KG1 (cell line): ENCODE measurements around the gene PRKCG.

Source experiments
- DNase-seq: peaks from one replicate; lab custom pipeline; 2025; lab: John Stamatoyannopoulos, UW

PRKCG gene

DNA sequence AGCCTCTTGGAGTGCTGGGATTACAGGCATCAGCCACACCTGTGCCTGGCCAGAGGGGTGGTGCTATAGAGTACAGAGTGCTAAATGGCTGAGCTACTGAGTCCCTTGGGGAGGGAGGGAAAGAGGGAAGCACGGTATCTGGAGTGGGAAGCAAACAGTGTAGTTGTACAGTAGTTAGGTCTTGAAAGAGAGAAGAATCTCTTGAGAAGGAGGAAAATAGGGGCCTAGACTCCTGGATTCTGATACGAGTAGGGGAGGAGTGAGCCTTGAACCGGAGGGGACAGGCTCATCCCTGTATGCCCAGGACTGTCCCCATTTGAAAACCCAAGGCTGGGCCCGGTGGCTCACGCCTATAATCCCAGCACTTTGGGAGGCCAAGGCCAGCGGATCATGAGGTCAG is 9.2 kb upstream of the PRKCG start:
- DNase-seq, result no peak

- DNase-seq, result no peak
Observed at GRCh38 chr19:53873773-53874605, 8.0 kb upstream of the PRKCG start.

- no peak for DNase-seq
Observed at GRCh38 chr19:53874606-53874990, 7.4 kb upstream of the PRKCG start.

DNA sequence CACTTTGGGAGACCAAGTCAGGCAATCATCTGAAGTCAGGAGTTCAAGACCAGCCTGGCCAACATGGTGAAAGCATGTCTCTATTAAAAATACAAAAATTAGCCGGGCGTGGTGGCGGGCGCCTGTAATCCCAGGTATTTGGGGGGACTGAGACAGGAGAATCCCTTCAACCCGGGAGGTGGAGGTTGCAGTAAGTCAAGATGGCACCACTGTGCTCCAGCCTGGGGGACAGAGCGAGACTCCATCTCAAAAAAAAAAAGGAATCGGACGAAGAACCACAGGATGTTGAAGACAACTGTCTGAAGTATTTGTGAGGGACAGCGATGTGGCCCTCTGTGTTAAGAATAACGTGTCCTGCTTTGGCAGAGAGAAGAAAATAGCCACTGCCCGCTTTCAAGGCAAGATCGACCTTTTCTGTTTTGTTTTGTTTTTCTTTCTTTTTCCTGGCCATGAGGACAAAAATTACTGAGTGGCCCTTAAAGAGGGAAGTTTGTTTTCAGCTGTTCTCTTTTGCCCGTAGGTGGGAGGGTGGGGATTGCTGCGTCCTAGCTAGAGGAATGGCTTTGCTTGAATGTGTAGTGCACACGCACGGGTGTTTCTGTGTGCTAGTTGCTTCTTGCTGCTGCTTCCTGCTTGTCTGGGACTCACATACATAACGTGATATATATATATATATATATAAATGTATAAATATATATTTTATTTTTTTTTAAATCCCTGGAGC is 6.2 kb upstream of the PRKCG start:
- DNase-seq, result no peak

- DNase-seq, result no peak
Observed at GRCh38 chr19:53876651-53877224, 5.3 kb upstream of the PRKCG start.

GRCh38 chr19:53877361-53877766 is 4.6 kb upstream of the PRKCG start:
- no peak for DNase-seq

- DNase-seq, result no peak
Observed at GRCh38 chr19:53878776-53879139, 3.2 kb upstream of the PRKCG start.

DNA sequence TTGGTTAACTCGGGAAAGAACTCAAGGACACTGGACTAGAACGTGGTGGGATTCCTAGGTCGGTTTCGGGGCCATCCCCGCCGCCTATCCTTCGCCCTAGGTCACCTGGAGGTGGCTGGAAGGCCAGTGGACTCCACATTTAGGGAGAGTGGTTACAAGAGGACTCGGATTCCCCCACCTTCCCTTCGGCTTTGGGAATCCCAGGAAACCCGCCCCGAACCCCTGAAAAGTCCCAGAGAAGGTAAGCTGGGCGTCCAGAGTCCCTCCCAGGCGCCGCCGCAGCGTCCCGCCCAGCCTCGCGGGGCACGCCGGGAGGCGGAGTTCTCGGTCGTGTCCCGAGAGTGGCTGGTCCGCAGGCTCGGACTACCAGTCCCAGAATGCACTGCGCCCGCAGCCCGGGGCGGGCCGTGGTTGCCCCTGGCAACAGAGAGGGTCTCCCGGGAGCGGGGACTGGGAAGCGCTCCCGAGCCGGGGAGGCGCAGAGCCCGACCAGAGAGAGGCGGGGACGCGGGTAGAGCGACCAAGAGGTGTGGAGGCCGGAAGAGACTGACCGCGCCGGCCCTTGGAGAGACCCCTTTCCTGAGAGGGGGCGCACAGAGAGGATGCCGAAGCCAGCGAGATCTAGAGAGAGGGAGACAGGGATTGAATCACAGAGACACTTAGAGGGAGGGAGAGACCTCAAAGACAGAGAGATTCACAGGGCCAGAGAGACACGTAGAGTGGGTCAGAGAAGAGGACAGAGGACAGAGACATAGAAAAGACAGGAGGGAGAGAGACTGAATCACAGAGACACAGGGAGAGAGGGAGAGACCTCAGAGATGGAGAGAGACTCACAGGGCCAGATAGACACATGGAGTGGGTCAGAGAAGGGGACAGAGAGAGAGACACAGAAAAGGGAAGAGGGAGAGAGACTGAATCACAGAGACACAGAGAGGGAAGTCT is 2.6 kb upstream of the PRKCG start:
- peak; percentile 41 for DNase-seq

DNA sequence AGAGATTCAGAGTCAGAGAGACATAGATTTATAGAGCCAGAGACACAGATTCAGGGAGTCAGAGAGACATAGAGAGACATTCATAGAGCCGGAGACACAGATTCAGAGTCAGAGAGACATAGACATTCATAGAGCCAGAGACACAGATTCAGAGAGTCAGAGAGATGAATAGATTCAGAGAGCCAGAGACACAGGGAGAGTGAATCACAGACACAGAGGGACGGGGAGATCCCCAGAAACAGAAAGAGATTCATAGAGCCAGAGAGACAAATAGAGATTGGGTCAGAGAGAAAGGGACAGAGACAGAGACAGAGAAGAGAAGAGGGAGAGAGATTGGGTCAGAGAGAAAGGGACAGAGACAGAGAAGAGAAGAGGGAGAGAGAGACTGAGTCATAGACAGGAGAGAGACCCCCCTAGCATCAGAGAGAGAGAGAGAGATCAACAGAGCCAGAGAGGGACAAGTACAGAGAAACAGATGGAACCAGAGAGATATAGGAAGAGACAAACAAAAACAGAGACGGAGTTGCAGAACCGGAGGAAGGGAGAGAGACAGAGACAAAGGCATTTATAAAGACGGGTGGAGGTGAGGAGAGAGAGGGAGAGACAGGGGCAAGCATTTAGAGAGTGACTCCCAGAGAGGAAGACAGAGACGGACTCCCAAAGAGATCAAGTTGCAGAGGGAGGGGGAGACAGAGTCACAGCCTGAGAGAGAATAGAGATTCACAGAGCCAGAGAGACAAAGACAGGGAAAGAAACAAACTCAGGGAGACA is 1.1 kb upstream of the PRKCG start:
- no peak for DNase-seq

- no peak for DNase-seq
Observed at GRCh38 chr19:53882391-53883050, 524 bp downstream of the PRKCG start.

DNA sequence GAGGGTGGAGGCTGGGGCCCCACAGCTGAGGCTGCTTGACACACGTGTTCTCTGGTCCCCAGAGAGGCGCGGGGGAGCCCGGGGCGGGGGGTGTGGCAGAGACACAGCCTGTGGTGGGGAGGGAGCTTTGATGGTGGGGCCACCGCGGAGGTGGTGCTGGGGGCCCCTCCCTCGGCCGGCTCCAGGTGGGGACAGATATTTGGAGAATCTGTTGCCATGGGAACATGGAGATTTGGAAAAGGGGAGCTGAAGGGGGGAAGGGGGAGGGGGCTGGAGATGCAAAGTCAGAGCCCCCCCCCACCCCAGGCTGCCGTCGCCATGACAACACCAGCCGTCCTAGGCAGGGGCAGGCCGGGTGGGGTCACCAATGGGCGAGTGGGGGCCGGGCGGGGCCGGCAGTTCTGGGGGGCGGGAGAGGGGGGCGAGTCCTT is 1.2 kb downstream of the PRKCG start:
- no peak for DNase-seq

DNA sequence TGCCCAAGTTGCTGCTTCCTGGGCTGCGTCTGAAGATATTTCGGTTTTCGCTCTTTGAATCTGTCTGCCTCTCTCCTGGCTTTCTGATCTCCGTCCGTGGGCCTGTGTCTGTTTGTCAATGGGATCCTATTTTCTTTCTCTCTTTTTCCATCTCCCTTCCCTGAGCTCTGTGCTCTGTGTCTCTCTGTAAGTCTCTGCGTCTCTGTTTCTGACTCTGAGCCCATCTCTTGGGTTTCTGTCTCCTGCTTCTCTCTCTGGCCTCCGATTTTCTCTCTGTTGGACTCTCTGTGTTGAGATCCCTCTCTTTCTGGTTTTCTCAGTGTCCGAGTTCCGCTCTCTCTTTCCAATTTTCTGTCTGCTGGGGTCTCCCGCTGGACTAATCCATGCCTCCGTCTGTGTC is 1.7 kb downstream of the PRKCG start:
- no peak for DNase-seq

DNA sequence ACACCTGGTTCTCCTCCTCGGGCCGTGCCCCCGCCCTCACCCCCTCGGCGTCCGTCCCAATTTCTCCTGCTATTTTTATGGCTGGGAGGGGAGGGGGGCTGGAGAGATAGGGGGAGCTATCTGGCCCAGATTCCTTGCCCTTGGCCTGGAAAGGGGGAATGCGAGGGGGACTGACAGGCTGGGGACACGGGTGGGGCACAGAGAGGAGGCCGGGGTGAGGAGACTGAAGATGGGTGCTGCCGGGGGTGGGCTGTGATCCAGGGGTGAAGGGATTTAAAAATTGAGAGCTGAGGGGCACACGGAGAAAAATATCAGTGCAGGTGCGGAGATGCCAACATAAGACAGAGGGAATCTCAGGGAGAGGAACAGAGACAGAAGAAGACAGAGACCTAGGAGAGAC is 2.3 kb downstream of the PRKCG start:
- DNase-seq, result no peak

DNA sequence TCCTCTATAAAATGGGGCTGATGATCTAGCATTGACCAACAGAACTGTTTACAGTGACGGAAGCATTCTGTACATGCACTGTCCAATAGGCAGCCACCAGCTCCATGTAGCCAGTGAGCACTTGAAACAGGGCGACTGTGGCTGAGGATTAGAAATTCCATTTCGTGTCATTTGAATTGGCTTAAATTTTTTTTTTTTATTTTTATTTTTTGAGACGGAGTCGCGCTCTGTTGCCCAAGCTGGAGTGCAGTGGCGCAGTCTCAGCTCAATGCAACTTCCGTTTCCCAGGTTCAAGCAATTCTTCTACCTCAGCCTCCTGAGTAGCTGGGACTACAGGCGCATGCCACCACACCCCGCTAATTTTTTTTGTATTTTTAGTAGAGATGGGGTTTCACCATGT is 3.0 kb downstream of the PRKCG start:
- DNase-seq, result no peak

- no peak for DNase-seq
Observed at GRCh38 chr19:53892301-53892980, 10.4 kb downstream of the PRKCG start.

DNA sequence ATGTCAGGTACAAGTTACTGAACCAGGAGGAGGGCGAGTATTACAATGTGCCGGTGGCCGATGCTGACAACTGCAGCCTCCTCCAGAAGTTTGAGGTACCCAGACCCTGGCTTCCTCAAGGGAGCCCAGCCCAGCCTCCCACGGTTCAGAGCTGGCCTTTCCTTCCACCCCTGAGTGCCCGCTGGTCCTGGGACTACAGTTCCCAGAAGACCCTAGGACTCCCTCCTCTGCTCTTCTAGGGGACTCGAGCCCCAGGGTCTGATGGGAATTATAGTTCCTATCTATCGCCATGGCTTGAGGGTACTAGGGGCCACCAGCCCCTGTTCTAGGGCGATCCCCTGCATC is 11.0 kb downstream of the PRKCG start:
- DNase-seq, result no peak

GRCh38 chr19:53894707-53895106 is 12.7 kb downstream of the PRKCG start:
- no peak for DNase-seq

DNA sequence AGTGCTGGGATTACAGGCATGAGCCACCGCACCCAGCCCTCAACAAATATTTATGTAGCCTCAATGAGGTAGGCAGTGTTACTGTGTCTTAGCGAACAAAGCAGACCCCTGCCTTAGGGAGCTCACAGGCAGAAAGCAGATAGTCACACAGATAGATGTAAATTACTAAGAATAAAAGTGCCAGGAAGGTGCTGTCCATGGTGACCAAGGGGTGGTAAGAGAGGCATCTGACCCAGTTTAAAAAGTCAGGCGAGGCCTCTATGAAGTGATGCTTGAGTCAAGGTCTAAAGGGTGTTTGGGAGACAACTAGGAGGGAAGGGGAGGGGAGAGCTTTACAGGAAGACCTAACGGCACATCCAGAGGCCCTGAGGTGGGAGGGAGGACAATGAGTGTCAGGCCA is 14.7 kb downstream of the PRKCG start:
- DNase-seq, result no peak

DNA sequence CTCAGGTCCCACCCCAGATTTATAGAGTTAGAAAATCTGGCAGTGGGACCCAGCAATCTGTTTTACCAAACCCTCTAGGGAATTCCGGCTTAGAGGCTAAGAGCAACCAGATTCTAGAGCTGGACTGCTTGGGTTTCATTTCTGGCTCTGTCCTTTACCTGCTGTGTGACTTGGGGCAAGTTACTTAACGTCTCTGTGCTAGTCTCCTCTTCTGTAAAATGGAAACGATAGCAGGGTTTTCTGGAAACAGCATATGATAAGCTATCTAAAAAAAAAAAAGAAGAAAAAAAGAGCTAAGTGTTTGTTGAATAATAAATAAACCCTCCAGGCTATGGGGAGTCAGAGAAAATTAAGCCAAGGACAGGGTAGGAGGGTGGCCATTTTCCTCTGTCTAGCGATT is 15.5 kb downstream of the PRKCG start:
- DNase-seq, result no peak

- no peak for DNase-seq
Observed at GRCh38 chr19:53898166-53898565, 16.2 kb downstream of the PRKCG start.
